GM19328 (cell line): ENCODE data around the gene TRIM17.

Experiments used
- ATAC-seq: cut with Tn5 transposase; IDR thresholded peaks from one replicate; pipeline ENCODE4 v1.9.1; 2021; ENCODE audit warnings: mild to moderate bottlenecking, moderate library complexity; ENCODE audit not compliant: unreplicated experiment

TRIM17 gene

DNA sequence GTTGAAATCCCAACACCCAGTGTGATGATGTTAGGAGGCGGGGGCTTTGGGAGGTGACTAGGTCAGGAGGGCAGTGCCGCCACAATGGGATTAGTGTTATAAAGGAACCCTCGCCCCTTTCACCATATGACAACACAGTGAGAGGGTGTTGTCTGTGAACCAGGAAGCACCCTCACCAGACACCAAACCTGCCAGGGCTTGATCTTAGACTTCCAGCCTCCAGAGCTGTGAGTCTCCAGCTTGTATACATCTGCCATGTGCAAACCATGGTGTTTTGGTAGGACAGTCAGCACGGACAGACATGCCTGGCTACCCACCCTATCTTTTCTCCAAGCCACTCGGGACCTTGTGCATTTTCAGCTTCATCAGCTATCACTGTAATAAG is 14.0 kb downstream of the TRIM17 start:
- no peak for ATAC-seq

DNA sequence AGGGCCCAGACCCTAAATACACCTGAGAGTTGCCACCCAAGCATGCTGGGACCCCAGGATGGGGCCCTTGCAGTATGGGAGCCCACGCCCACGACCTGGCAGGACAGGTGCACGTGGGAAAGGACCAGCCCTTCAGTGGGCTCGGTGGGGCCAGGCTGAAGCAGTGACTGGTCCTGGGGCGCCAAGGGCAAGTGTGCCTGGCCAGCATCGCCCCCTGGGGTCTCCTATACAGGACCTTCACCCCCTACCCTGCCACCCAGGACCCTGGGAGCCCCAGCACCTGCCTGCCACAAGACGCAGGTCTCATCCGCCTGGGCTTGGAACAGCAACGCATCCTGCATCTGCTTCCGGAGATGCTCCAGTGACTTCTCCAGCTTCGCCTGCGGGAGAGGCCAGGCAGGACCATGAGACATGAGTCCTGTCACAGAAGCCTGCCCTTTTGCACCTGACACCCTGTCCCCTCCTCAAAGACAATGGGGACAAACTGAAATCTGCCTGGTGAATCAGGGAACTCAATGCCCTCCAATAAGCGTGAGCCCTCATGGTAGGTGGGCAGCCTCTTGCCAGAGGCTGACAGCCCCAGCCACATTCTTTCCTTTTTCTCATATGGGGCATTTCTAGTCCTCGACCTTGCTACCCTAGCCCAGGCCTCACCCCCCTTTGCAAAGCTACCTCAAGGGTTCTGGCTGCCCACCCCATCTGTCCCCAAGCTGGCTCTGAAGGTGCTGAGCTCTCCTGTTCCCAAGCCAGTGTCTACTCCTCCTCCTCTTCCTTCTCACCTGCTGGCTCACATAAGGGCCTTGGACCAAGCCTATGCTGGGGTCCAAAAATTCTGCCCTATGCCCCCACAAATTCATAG is 14.7 kb downstream of the TRIM17 start:
- no peak for ATAC-seq

DNA sequence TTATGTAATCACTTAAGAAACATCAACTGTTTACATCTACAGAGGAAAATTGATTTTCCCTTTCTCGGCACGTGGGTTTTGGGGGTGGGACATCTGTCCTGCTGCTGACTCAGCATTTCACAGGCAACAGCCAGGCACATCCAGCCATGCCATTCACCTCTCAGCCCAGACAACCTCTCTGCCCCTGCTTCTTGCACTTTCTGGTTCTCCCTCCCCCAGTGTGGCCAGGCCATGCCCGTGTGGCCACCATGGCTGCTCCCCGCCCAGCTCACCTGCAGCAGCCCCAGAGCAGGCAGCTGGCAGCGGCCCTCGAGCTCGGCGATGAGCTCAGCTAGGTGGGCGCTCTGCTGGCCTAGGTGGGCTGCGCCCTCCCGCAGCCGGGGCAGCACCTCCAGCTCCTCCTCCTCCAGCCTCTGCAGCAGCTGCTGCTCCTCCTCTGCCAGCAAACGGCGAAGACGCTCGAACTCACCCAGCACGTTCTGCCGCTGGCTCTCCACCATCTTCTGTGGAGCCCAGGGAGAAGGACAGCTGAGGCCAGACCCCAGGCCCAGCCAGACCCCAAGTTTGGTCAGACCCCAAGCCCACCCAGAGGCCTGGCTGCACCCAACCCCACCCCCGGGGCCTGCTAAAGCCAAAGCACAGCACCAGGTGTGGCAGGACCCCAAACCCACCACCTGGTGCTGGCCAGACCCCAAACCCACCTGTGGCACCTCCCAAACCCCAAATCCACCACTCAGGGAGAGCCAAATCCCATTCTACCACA is 15.8 kb downstream of the TRIM17 start:
- ATAC-seq, result no peak

GRCh38 chr1:228400237-228400651 is 16.4 kb downstream of the TRIM17 start:
- no peak for ATAC-seq

DNA sequence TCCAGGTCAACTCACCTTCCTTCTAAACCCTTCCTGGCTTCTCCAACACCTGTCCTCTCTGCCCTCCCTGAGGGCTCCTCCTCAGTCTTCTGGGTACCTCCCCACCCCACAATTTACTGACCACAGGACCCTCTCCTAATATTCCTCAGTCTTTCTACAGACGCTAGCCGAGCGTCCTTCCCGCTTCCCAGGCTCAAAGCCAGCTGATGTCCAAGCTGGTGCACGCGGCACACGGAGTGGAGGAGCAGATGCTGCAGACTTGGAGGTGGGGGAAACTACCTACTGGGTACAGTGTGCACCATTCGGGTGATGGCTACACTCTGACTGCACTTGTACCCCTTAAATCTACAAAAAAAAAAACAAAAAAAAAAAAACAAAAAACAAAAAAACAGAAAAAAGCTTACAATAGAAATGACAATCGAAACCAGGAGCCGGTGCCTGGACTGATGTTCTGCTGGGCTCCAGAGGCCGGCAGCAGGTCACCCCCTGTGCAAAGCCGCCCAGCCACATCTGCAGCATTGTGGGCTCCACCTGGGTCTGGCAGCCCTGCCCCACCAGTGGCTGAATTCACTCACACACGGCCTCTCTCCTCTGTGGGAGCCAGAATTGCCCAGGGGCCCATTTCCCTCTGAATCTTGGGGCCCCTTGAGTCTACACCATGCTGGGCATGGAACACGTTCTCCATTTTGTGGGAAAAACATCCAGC is 17.0 kb downstream of the TRIM17 start:
- ATAC-seq, result no peak

DNA sequence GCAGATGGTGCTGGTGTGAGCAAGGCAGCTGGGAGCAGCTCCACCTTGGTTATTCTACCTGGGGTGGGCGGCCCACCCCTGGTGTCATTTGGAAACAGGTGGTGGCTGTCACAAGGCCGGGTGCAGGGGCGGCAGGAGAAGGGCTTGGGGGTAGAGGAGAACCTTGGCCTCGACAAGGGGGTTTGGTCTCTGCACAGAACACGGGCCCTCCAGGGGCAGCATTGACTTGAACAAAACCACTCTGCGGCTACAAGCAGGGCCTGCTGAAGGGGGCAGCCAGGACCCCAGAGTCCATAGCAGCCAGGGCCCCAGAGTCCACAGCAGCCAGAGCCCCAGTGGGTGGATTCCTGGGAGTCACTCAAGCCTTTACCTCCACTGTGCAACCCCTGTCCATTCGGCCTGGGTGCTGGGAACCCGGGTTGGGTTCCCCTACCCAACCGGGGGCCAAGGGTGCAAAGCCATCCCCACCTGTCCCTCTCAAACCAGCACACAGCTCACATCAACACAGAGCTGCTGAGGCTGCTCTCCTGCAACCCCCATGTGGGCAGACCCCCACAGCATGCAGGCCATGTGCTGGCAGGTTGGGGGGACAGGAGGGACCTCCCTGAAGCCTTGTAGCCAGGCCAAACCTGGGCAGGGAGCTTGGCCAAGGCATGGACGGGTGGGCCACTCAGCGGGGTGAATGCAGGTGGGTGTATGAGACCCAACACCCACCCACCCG is 17.8 kb downstream of the TRIM17 start:
- no peak for ATAC-seq

DNA sequence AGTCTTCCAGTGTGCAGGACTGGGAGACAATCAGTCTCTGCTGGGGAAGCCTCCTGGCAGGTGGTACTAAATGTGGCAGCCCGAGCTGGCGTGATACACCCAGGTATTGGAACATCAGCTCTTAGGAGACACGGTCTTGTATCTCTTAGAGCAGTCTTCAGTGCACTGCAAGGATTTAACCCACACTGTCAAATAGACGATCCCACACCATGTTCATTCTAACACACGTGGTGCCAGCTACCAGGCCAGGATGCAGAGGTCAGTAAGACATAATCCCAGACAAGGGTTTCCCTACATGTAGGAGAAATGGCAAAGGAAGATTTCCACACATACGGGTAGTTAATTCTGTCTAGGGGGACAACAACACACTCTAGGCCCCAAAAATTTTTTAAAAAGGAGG is 18.7 kb downstream of the TRIM17 start:
- ATAC-seq, result no peak

DNA sequence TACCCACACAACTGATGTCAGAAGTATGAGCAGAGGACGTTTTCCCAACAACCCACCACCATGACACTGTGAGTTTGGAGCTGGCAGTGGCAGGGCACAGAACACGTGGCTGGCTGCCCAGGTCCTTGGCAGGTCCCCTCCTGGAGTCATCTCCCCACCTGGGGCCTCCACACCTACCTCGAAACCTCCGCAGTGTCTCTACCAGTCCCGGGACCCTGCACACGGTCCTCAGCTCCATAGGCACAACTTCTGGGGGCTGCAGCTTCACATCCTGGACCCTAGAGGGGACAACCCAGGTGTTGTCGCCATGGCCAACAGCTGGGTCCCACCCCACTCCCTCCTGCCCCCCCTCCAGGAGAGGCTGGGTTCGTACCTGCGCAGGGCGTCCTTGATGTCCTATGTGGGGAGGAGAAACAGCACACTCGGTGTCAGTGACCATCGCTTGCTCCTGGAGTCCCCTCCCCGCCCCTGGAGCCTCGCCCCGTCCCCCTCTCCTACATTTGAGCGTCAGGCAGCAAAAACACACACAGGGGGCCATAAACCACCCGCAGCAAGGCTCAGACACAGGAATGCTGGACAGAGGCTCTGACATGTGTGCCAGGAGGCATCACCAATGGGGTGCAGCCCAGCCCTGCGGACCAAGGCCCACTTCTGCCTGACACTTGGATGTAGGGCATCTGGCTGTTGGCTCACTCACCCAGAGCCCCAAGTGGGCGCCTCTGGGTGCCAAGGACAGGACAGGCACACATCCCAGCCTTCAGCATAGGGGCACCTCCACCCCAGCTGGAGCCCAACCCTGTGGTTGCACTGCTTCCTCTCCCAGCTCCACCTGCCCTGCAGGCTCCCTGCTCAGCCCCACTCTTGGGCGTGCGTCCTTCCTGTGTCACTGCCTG is 19.6 kb downstream of the TRIM17 start:
- ATAC-seq, result no peak

- no peak for ATAC-seq
These were observed 21.9 kb downstream of the TRIM17 start for GRCh38 chr1:228394571-228395394.

DNA sequence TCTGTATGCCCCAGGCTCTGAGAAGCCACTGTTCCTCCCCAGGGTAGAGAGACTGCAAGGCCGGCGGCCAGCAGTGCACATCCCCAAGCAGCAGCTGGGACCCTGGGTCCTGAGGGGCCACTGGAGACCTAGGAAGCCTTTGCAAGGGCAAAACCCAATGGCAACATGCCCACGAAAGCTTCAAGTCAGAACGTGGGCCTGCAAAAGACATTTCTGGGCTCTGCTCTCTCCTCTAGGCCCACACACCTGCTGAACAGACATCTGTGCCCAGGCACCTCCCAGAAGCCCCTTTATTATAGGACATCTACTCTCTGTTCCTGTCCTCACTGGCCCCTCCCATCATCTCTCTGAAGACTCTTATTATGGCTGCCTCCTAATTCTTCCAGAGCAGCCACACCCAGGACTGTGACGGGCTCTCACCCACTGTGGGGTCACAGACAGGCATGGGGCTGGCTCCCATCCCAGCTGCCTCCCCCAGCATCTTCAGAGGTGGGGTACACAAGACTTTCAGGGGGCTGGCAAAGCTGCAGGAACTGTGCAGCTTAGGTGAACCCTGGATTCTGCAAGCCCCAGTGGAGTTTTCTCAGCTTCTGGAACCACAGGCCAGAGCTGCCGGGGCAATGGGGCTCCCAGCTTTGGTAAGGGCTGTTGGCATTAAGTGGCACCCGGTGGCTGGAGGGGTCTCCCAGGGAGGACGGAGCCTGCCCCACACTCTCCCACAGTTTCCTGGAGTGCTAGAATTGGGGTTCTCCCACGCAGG is 22.7 kb downstream of the TRIM17 start:
- no peak for ATAC-seq

GRCh38 chr1:228393268-228393701 is 23.4 kb downstream of the TRIM17 start:
- no peak for ATAC-seq

- ATAC-seq, result no peak
These were observed 24.3 kb downstream of the TRIM17 start for GRCh38 chr1:228392111-228392936.

DNA sequence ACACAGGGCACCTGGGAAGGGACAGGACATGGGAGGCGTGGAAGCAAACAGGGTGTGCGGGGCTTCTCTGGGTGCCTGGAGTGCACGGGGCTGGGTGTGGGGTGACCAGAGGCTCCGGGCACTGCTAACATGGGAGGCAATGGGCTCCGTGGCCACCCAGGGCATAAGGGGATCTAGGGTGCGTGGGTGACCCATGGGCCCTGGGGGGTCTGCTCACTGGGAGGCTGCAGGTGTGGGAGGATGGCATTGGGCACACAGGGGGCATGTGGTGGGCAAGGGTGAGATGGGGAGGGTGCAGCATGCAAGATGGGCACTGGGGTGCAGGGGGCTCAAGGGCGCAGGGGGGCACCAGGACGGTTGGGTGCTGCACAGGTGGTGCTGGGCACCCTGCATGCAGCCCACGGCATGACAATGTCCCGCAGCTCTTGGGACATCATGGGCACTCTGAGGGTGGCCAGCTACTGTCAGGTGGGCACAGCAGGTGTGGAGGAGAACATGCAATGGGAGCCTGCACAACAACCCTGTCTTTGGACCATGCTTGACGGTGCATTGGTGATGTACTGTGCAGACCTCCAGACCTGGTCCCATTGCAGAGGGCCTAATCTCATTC is 25.1 kb downstream of the TRIM17 start:
- no peak for ATAC-seq

- ATAC-seq, result no peak
These were observed 26.0 kb downstream of the TRIM17 start for GRCh38 chr1:228390649-228391048.

DNA sequence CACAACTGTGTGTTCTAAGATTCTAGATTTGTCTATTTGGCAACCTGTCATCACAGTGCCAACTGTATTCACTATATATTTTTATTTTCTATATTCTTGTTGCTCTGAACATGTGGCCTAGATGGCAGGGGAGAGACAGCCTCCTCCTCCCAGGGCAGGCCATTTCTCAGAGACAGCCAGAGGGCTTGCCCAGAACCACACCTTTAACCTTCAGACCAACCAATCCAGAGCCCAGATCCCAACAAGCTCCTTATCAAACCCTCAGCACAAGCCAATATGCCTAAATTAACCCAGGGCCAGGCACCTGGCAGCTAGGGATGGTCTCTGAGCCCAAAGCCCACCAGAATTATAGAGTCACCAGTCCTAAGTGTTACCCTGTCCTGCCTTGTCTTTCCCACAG is 29.3 kb downstream of the TRIM17 start:
- no peak for ATAC-seq

DNA sequence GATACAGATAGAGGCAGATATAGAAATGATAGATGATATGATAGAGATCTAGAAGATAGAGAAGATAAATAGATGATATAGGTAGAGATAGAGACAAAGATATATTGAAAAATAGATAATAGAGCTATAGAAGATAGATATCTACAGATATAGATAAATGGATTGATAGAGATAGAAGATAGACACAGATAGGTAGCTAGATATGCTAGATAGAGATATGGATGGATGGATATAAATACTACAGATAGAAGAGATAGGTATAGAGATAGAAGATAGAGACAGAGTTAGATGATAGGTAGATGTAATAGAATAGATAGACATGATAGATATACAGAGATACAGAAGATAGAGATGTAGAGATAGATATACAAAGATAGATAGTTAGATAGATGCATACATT is 31.4 kb downstream of the TRIM17 start:
- no peak for ATAC-seq

DNA sequence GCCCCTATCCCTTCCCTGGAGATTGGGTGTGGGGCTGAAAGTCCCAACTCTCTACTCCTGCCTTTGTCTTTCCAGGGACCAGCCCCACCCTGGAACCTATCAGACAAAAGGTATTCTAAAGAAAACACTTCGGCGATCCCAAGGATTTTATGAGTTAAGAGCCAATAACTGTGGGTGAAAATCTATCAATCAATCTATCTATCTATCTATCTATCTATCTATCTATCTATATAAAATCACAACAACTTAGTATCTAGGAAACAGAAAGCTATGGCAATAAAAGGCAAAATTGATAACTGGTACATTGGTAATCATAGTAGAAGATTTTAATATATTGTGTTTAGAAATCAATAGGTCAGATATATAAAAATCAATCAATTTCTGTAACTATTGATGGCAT is 32.9 kb downstream of the TRIM17 start:
- ATAC-seq, result no peak
